Peyer's patch (tissue), 4 donors: ENCODE results near the gene PEMT.

Source experiments
- CTCF ChIP-seq, 6 experiments: fragments of 450-650 bp in 4 of 6; fragments of 200-600 bp in 2 of 6; sonication (generic) in 1 of 6; IDR thresholded peaks; one replicate each; pipeline ENCODE4 v1.5.1; 2017 to 2019; ENCODE audit warnings: antibody characterized with exemption in 6 of 6, mild to moderate bottlenecking in 3 of 6, moderate library complexity in 1 of 6
- POLR2A ChIP-seq, 2 donors: fragments of 450-650 bp; IDR thresholded peaks; one replicate each; pipeline ENCODE4 v1.5.1; 2017; ENCODE audit warnings: antibody characterized with exemption in 2 of 2, mild to moderate bottlenecking in 2 of 2, moderate library complexity in 2 of 2

GRCh38 chr17:17479209-17479608, 112.3 kb downstream of the PEMT start:
- TF ChIP-seq CTCF (IDR thresholded peaks at IDR 0.05) (no peak), POLR2A (IDR thresholded peaks at IDR 0.05) (no peak)
